Measurements from ENCODE around the gene PYGO2.
"Not testable (repeated sequence)": the region's sequence is repeated elsewhere in the genome, so short reads cannot be mapped to it uniquely, and the experiment has no call there.

Gene PYGO2

GRCh38 chr1:154998818-154999570, 37.4 kb upstream of the PYGO2 start:
- no peak overlapping the region for H3K27ac ChIP-seq (ENCODE audit: low read length)
- H3K4me3 ChIP-seq (ENCODE audit: low read length): peak overlapping the region; percentile 61
- peaks cover 3% of the 10 kb centered on the region; the same call in 1 of the 2 replicates for H3K4me1 ChIP-seq (ENCODE audit: insufficient read depth, low read length)
- peak overlapping the region; percentile 34; the same call in 1 of the 2 replicates for H3K9ac ChIP-seq (ENCODE audit: low read depth, low read length)
- H3K36me3 ChIP-seq (ENCODE audit: insufficient read depth, low read depth, low read length): no peaks in the 10 kb centered on the region
- H3K9me3 ChIP-seq (ENCODE audit: insufficient read depth, low read depth, low read length): no peaks in the 10 kb centered on the region
- H3K27me3 ChIP-seq (ENCODE audit: insufficient read depth, low read length): no peaks in the 10 kb centered on the region

- Histone ChIP-seq H3K4me1 (ENCODE audit: insufficient read depth, low read length) (peaks cover 3% of the 10 kb centered on the region; the same call in 1 of the 2 replicates), H3K9me3 (ENCODE audit: insufficient read depth, low read depth, low read length) (no peaks in the 10 kb centered on the region), H3K4me3 (ENCODE audit: low read length) (no peak overlapping the region; the same call in 1 of the 2 replicates), H3K36me3 (ENCODE audit: insufficient read depth, low read depth, low read length) (no peaks in the 10 kb centered on the region), H3K9ac (ENCODE audit: low read depth, low read length) (no peak overlapping the region), H3K27ac (ENCODE audit: low read length) (no peak overlapping the region), H3K27me3 (ENCODE audit: insufficient read depth, low read length) (no peaks in the 10 kb centered on the region)
These were observed 36.7 kb upstream of the PYGO2 start for GRCh38 chr1:154998201-154998780.

GRCh38 chr1:154996966-154997701, 35.6 kb upstream of the PYGO2 start:
- Histone ChIP-seq H3K27ac (ENCODE audit: low read length) (no peak overlapping the region), H3K9me3 (ENCODE audit: insufficient read depth, low read depth, low read length) (no peaks in the 10 kb centered on the region), H3K4me3 (ENCODE audit: low read length) (no peak overlapping the region), H3K36me3 (ENCODE audit: insufficient read depth, low read depth, low read length) (no peaks in the 10 kb centered on the region), H3K9ac (ENCODE audit: low read depth, low read length) (no peak overlapping the region), H3K27me3 (ENCODE audit: insufficient read depth, low read length) (no peaks in the 10 kb centered on the region), H3K4me1 (ENCODE audit: insufficient read depth, low read length) (peaks cover 3% of the 10 kb centered on the region; the same call in 1 of the 2 replicates)

GRCh38 chr1:154995301-154995983, 33.9 kb upstream of the PYGO2 start:
- H3K9me3 ChIP-seq (ENCODE audit: insufficient read depth, low read depth, low read length): not testable (repeated sequence)

GRCh38 chr1:154994591-154994990, 33.0 kb upstream of the PYGO2 start:
- Histone ChIP-seq H3K9ac (ENCODE audit: low read depth, low read length) (no peak overlapping the region), H3K27ac (ENCODE audit: low read length) (no peak overlapping the region)

More at GRCh38 chr1:154995301-154995983, 33.9 kb upstream of the PYGO2 start:
- not testable (repeated sequence) for H3K4me1 ChIP-seq (ENCODE audit: insufficient read depth, low read length); H3K27me3 ChIP-seq (ENCODE audit: insufficient read depth, low read length); H3K27ac ChIP-seq (ENCODE audit: low read length); H3K9ac ChIP-seq (ENCODE audit: low read depth, low read length); H3K4me3 ChIP-seq (ENCODE audit: low read length)
- H3K36me3 ChIP-seq (ENCODE audit: insufficient read depth, low read depth, low read length): peaks cover 11% of the 10 kb centered on the region; the same call in 1 of the 2 replicates

GRCh38 chr1:154994269-154994587, 32.6 kb upstream of the PYGO2 start:
- Histone ChIP-seq H3K27ac (ENCODE audit: low read length) (no peak overlapping the region), H3K27me3 (ENCODE audit: insufficient read depth, low read length) (no peaks in the 10 kb centered on the region), H3K9me3 (ENCODE audit: insufficient read depth, low read depth, low read length) (no peaks in the 10 kb centered on the region), H3K9ac (ENCODE audit: low read depth, low read length) (no peak overlapping the region), H3K36me3 (ENCODE audit: insufficient read depth, low read depth, low read length) (peaks cover 23% of the 10 kb centered on the region), H3K4me3 (ENCODE audit: low read length) (no peak overlapping the region), H3K4me1 (ENCODE audit: insufficient read depth, low read length) (no peaks in the 10 kb centered on the region)

More at GRCh38 chr1:154994591-154994990, 33.0 kb upstream of the PYGO2 start:
- Histone ChIP-seq H3K4me1 (ENCODE audit: insufficient read depth, low read length) (peaks cover under 1% of the 10 kb centered on the region; the same call in 1 of the 2 replicates), H3K36me3 (ENCODE audit: insufficient read depth, low read depth, low read length) (peaks cover 20% of the 10 kb centered on the region), H3K4me3 (ENCODE audit: low read length) (no peak overlapping the region), H3K27me3 (ENCODE audit: insufficient read depth, low read length) (no peaks in the 10 kb centered on the region), H3K9me3 (ENCODE audit: insufficient read depth, low read depth, low read length) (no peaks in the 10 kb centered on the region)

GRCh38 chr1:154993572-154994268, 32.1 kb upstream of the PYGO2 start, which contains the start of gene LENEP:
TSS of gene LENEP (plus strand) at chr1:154993586. CDS start at chr1:154993608, 22 bp downstream.
- H3K36me3 ChIP-seq (ENCODE audit: insufficient read depth, low read depth, low read length): peaks cover 28% of the 10 kb centered on the region
- H3K4me3 ChIP-seq (ENCODE audit: low read length): no peak within 1 kb of the TSS
- no peaks in the 10 kb centered on the region for H3K27me3 ChIP-seq (ENCODE audit: insufficient read depth, low read length)
- H3K9me3 ChIP-seq (ENCODE audit: insufficient read depth, low read depth, low read length): no peaks in the 10 kb centered on the region
- H3K4me1 ChIP-seq (ENCODE audit: insufficient read depth, low read length): no peaks in the 10 kb centered on the region
- no peak within 1 kb of the TSS for H3K27ac ChIP-seq (ENCODE audit: low read length)
- no peak within 1 kb of the TSS for H3K9ac ChIP-seq (ENCODE audit: low read depth, low read length)

GRCh38 chr1:154992721-154993571, 31.4 kb upstream of the PYGO2 start:
- no peaks in the 10 kb centered on the region for H3K4me1 ChIP-seq (ENCODE audit: insufficient read depth, low read length)
- H3K9me3 ChIP-seq (ENCODE audit: insufficient read depth, low read depth, low read length): no peaks in the 10 kb centered on the region
- no peaks in the 10 kb centered on the region for H3K27me3 ChIP-seq (ENCODE audit: insufficient read depth, low read length)
- H3K4me3 ChIP-seq (ENCODE audit: low read length): no peak overlapping the region
- no peak overlapping the region for H3K9ac ChIP-seq (ENCODE audit: low read depth, low read length)
- H3K27ac ChIP-seq (ENCODE audit: low read length): no peak overlapping the region
- peaks cover 36% of the 10 kb centered on the region for H3K36me3 ChIP-seq (ENCODE audit: insufficient read depth, low read depth, low read length)

GRCh38 chr1:154990276-154990675, 28.7 kb upstream of the PYGO2 start:
- Histone ChIP-seq H3K9ac (ENCODE audit: low read depth, low read length) (no peak overlapping the region), H3K4me3 (ENCODE audit: low read length) (no peak overlapping the region), H3K27ac (ENCODE audit: low read length) (no peak overlapping the region), H3K27me3 (ENCODE audit: insufficient read depth, low read length) (no peaks in the 10 kb centered on the region), H3K9me3 (ENCODE audit: insufficient read depth, low read depth, low read length) (no peaks in the 10 kb centered on the region), H3K36me3 (ENCODE audit: insufficient read depth, low read depth, low read length) (peaks cover 61% of the 10 kb centered on the region), H3K4me1 (ENCODE audit: insufficient read depth, low read length) (no peaks in the 10 kb centered on the region)

GRCh38 chr1:154989195-154989860, 27.7 kb upstream of the PYGO2 start:
- no peak overlapping the region for H3K27ac ChIP-seq (ENCODE audit: low read length)
- H3K4me1 ChIP-seq (ENCODE audit: insufficient read depth, low read length): no peaks in the 10 kb centered on the region
- no peaks in the 10 kb centered on the region for H3K9me3 ChIP-seq (ENCODE audit: insufficient read depth, low read depth, low read length)
- no peaks in the 10 kb centered on the region for H3K27me3 ChIP-seq (ENCODE audit: insufficient read depth, low read length)
- no peak overlapping the region for H3K4me3 ChIP-seq (ENCODE audit: low read length)
- H3K36me3 ChIP-seq (ENCODE audit: insufficient read depth, low read depth, low read length): peaks cover 63% of the 10 kb centered on the region
- no peak overlapping the region for H3K9ac ChIP-seq (ENCODE audit: low read depth, low read length)

All from iPS-20b (cell line).